ENCODE data around the gene PIGM.

PIGM gene

DNA sequence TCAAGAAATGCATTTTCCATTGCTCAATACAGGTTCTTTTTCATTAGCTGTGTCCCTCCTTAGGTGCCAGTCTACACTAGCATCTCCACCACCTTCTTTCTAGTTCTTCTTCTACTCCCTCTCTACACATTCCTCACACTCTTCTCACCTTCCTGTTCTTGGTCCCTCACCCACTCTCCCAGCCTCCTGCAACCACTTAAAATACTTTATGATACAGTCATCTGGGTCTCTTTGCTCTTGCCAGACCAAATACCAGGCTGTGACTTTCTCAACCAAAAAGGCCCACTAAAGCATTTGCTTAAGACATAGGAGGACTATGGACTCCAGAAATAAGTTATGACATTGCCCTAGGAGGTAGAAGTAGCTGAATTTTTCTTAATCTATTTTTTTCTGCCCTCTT lies 35.1 kb downstream of the PIGM start:
- Histone ChIP-seq H3K79me2 (no peaks in the 10 kb centered on the region), H3K27ac (no peak overlapping the region), H3K4me2 (ENCODE audit: low read length) (no peak overlapping the region), H3K27me3 (ENCODE audit: control insufficient read depth, insufficient read depth, low read length) (no peaks in the 10 kb centered on the region), H2AFZ (no peak overlapping the region), H3K36me3 (ENCODE audit: control insufficient read depth, insufficient read depth, low read length) (no peaks in the 10 kb centered on the region), H3K4me1 (no peaks in the 10 kb centered on the region), H3K9ac (no peak overlapping the region), H3K9me3 (ENCODE audit: control insufficient read depth, low read length) (no peaks in the 10 kb centered on the region), H3K4me3 (ENCODE audit: low read depth, low read length) (no peak overlapping the region)
- TF ChIP-seq, protein P1, sequence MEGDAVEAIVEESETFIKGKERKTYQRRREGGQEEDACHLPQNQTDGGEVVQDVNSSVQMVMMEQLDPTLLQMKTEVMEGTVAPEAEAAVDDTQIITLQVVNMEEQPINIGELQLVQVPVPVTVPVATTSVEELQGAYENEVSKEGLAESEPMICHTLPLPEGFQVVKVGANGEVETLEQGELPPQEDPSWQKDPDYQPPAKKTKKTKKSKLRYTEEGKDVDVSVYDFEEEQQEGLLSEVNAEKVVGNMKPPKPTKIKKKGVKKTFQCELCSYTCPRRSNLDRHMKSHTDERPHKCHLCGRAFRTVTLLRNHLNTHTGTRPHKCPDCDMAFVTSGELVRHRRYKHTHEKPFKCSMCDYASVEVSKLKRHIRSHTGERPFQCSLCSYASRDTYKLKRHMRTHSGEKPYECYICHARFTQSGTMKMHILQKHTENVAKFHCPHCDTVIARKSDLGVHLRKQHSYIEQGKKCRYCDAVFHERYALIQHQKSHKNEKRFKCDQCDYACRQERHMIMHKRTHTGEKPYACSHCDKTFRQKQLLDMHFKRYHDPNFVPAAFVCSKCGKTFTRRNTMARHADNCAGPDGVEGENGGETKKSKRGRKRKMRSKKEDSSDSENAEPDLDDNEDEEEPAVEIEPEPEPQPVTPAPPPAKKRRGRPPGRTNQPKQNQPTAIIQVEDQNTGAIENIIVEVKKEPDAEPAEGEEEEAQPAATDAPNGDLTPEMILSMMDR (IDR thresholded peaks at IDR 0.05), result no peak

DNA sequence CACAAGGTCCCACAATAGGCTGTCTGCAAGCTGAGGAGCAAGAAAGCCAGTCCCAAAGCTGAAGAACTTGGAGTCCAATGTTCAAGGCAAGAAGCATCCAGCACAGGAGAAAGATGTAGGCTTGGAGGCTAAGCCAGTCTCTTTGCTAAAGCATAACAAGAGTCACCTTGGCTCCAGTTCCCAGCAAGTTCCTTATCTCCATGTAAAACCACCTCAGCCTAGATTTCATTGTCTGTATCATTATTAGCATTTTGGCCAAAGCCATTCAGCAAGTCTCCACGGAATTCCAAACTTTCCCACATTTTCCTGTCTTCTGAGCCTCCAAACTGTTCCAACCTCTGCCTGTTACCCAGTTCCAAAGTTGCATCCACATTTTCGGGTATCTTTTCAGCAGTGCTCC lies 36.9 kb downstream of the PIGM start:
- no peaks in the 10 kb centered on the region for H3K27me3 ChIP-seq (ENCODE audit: control insufficient read depth, insufficient read depth, low read length)
- TF ChIP-seq, protein P1 (IDR thresholded peaks at IDR 0.05), result no peak

DNA sequence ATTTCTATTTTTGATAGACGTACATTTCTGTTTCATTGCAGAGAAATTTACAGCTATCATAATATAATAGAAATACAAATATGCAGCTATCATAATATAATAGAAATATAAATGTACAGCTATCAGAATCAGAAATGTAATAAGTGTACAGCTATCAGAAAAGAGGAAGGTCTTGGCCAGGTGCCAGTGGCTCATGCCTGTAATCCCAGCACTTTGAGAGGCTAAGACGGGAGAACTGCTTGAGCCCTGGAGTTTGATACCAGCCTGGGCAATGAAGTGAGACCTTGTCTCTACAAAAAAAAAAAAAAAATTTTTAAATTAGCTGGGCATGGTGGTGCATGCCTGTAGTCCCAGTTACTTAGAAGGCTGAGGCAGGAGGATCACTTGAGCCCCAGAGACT lies 37.9 kb downstream of the PIGM start:
- Histone ChIP-seq H3K4me3 (ENCODE audit: low read depth, low read length) (no peak overlapping the region), H3K4me1 (no peaks in the 10 kb centered on the region), H3K4me2 (ENCODE audit: low read length) (no peak overlapping the region), H2AFZ (no peak overlapping the region), H3K9me3 (ENCODE audit: control insufficient read depth, low read length) (no peaks in the 10 kb centered on the region), H3K79me2 (no peaks in the 10 kb centered on the region), H3K27me3 (ENCODE audit: control insufficient read depth, insufficient read depth, low read length) (no peaks in the 10 kb centered on the region), H3K9ac (no peak overlapping the region), H3K27ac (no peak overlapping the region), H3K36me3 (ENCODE audit: control insufficient read depth, insufficient read depth, low read length) (no peaks in the 10 kb centered on the region)
- TF ChIP-seq, protein P1 (IDR thresholded peaks at IDR 0.05), result no peak

More for the DNA sequence above, 36.9 kb downstream of the PIGM start:
- Histone ChIP-seq H3K27ac (no peak overlapping the region), H3K79me2 (no peaks in the 10 kb centered on the region), H3K9me3 (ENCODE audit: control insufficient read depth, low read length) (no peaks in the 10 kb centered on the region), H3K4me2 (ENCODE audit: low read length) (no peak overlapping the region), H3K9ac (no peak overlapping the region), H3K4me1 (no peaks in the 10 kb centered on the region), H3K4me3 (ENCODE audit: low read depth, low read length) (no peak overlapping the region), H2AFZ (no peak overlapping the region), H3K36me3 (ENCODE audit: control insufficient read depth, insufficient read depth, low read length) (no peaks in the 10 kb centered on the region)

DNA sequence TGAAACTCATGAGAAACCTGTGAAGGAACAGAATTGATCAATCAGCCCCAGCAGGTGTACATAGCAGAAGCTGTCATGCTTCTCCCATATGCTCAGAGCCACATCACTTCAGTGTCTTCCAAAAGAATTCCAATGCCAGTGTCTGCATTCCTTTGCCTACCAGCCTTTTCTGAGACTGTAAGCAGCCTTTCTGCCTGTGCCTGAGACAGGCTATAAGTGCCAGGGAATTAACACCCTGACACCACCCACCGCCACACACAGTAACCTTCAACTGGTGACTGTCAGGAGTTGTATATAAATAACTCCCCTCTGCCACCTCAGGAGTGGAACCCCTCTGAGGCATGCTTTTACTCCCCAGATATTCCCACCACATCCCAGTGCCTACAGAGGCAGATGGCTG lies 39.6 kb downstream of the PIGM start:
- Histone ChIP-seq H3K9ac (no peak overlapping the region), H3K4me3 (ENCODE audit: low read depth, low read length) (no peak overlapping the region), H3K4me2 (ENCODE audit: low read length) (no peak overlapping the region), H3K36me3 (ENCODE audit: control insufficient read depth, insufficient read depth, low read length) (no peaks in the 10 kb centered on the region), H3K9me3 (ENCODE audit: control insufficient read depth, low read length) (no peaks in the 10 kb centered on the region), H2AFZ (no peak overlapping the region), H3K4me1 (no peaks in the 10 kb centered on the region), H3K27ac (no peak overlapping the region), H3K79me2 (no peaks in the 10 kb centered on the region), H3K27me3 (ENCODE audit: control insufficient read depth, insufficient read depth, low read length) (no peaks in the 10 kb centered on the region)
- TF ChIP-seq, protein P1 (IDR thresholded peaks at IDR 0.05), result no peak

- Histone ChIP-seq H3K79me2 (no peaks in the 10 kb centered on the region), H3K4me2 (ENCODE audit: low read length) (no peak overlapping the region), H3K27ac (no peak overlapping the region), H3K27me3 (ENCODE audit: control insufficient read depth, insufficient read depth, low read length) (no peaks in the 10 kb centered on the region), H3K4me1 (no peaks in the 10 kb centered on the region), H3K36me3 (ENCODE audit: control insufficient read depth, insufficient read depth, low read length) (no peaks in the 10 kb centered on the region), H2AFZ (no peak overlapping the region), H3K4me3 (ENCODE audit: low read depth, low read length) (no peak overlapping the region), H3K9me3 (ENCODE audit: control insufficient read depth, low read length) (no peaks in the 10 kb centered on the region), H3K9ac (no peak overlapping the region)
- TF ChIP-seq, protein P1 (IDR thresholded peaks at IDR 0.05), result no peak
Observed at GRCh38 chr1:159991513-159991912, 40.3 kb downstream of the PIGM start.

Measured in parathyroid adenoma (tissue), 2 donors.